ENCODE data around the gene SLC12A7.

The SLC12A7 gene

DNA sequence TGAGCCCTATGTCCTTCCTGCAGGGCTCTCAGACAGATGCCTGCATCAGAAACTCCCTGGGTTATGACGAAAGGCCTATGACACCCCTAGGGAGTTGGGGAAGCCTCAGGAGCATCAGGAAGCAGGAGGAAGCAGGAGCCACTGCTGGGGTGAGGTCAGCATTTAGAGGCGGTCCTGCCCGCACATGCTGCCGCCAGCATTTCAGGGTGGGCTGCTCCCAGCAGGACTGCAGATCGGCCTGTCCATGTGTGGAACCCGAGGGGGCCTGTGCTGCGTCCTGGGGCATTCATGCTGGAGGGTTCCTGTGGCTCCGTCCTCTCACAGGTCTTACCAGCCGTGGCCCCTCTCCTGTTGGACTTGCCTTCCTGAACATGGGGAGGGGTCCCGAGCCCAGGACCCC, 96.4 kb downstream of the SLC12A7 start:
- Histone ChIP-seq H3K27ac (no peak overlapping the region), H3K4me1 (ENCODE audit: control insufficient read depth in 1 of 2, insufficient read depth in 1 of 2, low read depth in 1 of 2, low read length in 1 of 2) (no peaks in the 10 kb centered on the region), H3K4me3 (ENCODE audit: low read depth in 1 of 2, low read length in 1 of 2) (no peak overlapping the region), H3K9me3 (no peaks in the 10 kb centered on the region), H3K27me3 (peaks cover 22% of the 10 kb centered on the region), H3K36me3 (no peaks in the 10 kb centered on the region)
- TF ChIP-seq CTCF (IDR thresholded peaks at IDR 0.05): no peak

DNA sequence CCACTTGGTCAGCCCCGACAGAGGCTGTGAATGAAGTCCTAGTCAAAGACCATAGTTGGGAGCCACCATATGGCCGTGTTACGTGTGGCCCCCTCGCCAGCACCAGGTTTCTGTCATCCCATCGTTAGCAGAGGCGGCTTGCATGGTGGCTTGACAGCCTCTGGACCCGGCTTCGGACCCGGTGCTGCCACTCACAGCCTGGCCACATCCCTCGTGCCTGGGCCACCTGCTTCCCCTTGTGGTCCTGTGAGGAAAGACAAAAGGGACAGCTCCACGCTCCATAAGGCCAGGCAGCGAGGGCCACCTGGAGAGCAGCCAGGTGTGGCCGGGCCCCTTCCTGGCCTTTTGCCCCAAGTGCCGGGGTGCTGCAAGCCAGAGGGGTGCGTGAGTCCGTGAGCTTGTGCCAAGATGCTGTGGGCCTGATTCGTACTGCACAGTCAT, 97.1 kb downstream of the SLC12A7 start:
- no peak for TF ChIP-seq CTCF (IDR thresholded peaks at IDR 0.05)

GRCh38 chr5:1014346-1014745, 97.5 kb downstream of the SLC12A7 start:
- Histone ChIP-seq H3K9me3 (no peaks in the 10 kb centered on the region), H3K4me1 (ENCODE audit: control insufficient read depth in 1 of 2, insufficient read depth in 1 of 2, low read depth in 1 of 2, low read length in 1 of 2) (no peaks in the 10 kb centered on the region), H3K4me3 (ENCODE audit: low read depth in 1 of 2, low read length in 1 of 2) (no peak overlapping the region), H3K27me3 (peaks cover 34% of the 10 kb centered on the region), H3K27ac (no peak overlapping the region), H3K36me3 (no peaks in the 10 kb centered on the region)
- no peak for TF ChIP-seq CTCF (IDR thresholded peaks at IDR 0.05)

More for the DNA sequence above, 97.1 kb downstream of the SLC12A7 start:
- no peaks in the 10 kb centered on the region for H3K36me3 ChIP-seq
- H3K27me3 ChIP-seq: peaks cover 29% of the 10 kb centered on the region
- H3K9me3 ChIP-seq: no peaks in the 10 kb centered on the region
- no peak overlapping the region for H3K27ac ChIP-seq
- H3K4me3 ChIP-seq (ENCODE audit: low read depth in 1 of 2, low read length in 1 of 2): no peak overlapping the region
- no peaks in the 10 kb centered on the region for H3K4me1 ChIP-seq (ENCODE audit: control insufficient read depth in 1 of 2, insufficient read depth in 1 of 2, low read depth in 1 of 2, low read length in 1 of 2)

GRCh38 chr5:1013948-1014301, 97.9 kb downstream of the SLC12A7 start:
- no peaks in the 10 kb centered on the region for H3K36me3 ChIP-seq
- H3K27me3 ChIP-seq: peaks cover 38% of the 10 kb centered on the region
- H3K27ac ChIP-seq: no peak overlapping the region
- TF ChIP-seq CTCF (IDR thresholded peaks at IDR 0.05): no peak
- H3K4me1 ChIP-seq (ENCODE audit: control insufficient read depth in 1 of 2, insufficient read depth in 1 of 2, low read depth in 1 of 2, low read length in 1 of 2): no peaks in the 10 kb centered on the region
- H3K4me3 ChIP-seq (ENCODE audit: low read depth in 1 of 2, low read length in 1 of 2): no peak overlapping the region
- H3K9me3 ChIP-seq: no peaks in the 10 kb centered on the region

DNA sequence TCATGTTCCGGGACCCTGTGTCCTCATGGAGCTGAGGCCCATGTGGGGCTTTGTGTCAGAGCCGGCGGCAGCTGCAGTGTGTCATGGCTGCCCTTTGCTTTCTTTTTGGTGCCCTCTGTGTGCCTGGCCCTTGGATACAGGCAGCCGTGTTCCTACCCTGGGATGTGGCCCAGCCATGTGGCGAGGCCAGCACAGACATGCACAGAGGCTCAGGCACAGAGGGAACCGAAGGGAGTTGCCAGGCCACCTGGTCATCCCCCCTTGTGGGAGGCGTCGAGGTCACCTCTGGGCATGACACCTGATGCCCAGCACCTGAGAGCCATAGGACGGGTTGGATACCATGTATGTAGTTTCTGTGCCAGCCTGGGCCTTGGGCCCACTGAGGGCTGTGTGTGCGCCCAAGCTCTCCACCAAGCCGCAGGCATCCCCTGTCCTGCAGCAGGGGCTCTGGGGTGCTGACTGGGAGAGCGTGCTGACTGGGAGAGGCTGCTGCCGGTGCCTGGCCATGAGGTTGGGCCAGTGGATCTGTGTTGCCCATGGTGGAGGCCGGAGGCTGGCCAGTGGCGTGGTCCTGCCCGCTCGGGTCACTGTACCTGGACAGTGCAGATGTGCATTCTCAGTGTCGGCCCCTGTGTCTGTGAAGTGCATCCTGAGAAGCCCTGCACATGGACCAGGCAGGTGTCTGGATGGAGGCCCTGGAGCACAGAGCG, 98.5 kb downstream of the SLC12A7 start:
- H3K27ac ChIP-seq: no peak overlapping the region
- H3K27me3 ChIP-seq: peaks cover 43% of the 10 kb centered on the region
- no peaks in the 10 kb centered on the region for H3K9me3 ChIP-seq
- no peak overlapping the region for H3K4me3 ChIP-seq (ENCODE audit: low read depth in 1 of 2, low read length in 1 of 2)
- H3K36me3 ChIP-seq: no peaks in the 10 kb centered on the region
- H3K4me1 ChIP-seq (ENCODE audit: control insufficient read depth in 1 of 2, insufficient read depth in 1 of 2, low read depth in 1 of 2, low read length in 1 of 2): no peaks in the 10 kb centered on the region
- TF ChIP-seq CTCF (IDR thresholded peaks at IDR 0.05): no peak
